ENCODE data around the gene HSPA2.

HSPA2 gene

GRCh38 chr14:64540208-64541202, at the start of gene HSPA2:
Gene HSPA2 (plus strand): TSS chr14:64540741. CDS start chr14:64540850, 109 bp downstream.
- DNase-seq, result peak; percentile 87

DNA sequence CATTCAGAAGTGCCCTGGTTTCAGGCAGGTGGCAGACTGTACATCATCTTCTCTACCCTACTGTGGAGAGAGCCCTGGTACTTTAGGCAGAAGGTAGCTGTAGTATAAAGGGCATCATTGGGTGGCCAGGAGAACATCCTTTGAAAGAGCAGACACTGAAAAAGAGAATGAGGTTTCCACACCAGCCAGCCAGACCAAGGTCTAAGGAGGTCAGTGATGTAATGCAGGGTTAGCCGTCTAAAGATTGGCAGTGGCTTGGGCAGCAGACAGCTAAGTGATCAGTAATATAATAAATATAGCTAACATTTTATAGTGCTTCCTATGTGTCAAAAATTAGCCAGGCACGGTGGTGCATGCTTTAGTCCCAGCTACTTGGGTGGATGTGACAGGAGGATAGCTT, 48.9 kb upstream of the HSPA2 start:
- DNase-seq, result no peak

DNA sequence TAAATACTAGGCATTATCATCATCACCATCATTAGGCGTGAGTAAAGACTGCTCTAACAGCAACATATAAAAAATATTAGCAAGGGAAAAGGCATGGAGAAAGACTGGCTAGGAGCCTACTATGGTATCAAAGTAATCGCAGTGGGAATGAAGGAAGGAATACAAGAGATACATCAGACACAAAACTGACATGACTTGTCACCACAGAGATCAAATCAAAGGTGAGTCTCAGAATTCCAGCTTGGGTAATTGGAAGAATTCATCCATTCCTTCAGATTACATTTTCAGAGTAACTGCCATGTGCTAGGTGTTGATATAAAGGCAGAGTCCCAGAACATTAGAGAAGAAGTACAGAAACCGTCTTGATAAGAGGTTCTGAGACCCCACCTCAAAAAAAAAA, 47.1 kb upstream of the HSPA2 start:
- no peak for DNase-seq

DNA sequence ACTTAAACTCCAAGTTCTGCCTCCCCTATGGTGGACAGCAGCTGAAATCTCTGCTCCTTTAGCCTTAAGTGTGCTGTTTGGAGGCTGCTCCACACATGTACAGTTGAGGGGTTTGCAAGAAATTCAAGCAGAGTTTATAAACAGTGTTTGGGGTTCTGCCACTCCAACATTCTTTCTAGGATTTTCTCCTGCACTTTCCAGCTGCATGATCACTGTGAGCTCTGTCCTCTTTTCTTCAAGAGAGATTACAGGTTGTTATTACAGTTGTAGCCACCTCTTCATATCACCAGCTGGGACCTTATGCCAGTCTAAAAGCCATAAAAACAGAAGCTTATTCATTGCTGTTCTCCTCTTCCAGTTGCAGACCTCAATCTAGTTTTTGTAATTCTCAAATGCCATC, 45.3 kb upstream of the HSPA2 start:
- DNase-seq, result no peak

DNA sequence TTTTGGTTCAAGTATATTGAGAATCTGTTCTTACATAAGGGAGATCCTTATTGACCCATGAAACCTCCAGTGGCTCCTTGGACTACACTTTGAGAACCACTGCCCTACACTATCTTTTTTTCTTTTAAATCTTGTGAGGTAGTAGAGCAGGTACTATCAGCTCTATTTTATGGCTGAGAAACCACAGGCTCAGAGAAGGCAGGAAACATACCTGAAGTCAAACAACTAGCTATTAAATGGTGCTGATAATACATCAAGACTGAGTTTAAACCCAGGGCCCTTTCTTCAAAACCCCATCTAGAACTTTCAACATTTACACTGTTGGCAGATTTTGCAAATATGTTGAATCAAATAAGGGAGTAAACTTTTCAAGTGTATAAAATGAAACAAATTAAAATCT, 43.8 kb upstream of the HSPA2 start:
- no peak for DNase-seq

- no peak for DNase-seq
These were observed 40.5 kb upstream of the HSPA2 start for GRCh38 chr14:64500088-64500487.

- no peak for DNase-seq
These were observed 39.0 kb upstream of the HSPA2 start for GRCh38 chr14:64501411-64502171.

GRCh38 chr14:64502456-64502855, 38.1 kb upstream of the HSPA2 start:
- DNase-seq, result no peak

DNA sequence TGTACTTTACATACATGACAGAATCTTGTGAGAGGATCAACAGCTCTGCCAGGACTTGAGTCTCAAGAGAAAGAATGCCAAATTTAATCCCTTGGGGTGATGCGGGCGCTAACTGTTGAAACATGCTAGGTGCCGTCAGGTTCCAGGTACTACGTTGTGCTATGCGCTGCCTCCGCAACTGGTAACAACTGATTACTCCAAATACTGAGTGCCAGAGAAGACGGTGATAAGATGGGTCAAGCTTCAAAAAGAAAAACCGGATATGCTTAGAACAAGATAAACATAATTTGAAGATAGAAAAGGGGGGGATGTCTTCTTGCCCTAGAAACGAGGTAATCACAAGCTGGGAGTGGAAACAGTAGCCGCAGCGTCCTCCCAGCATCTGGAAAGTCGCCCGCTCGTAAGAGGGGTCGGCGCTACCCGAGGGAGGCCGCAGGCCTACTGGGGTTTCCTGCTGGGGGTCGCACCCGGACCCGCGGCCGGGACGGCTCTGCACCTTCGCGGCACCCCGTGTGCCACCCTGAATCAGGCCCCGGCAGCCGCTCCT, 37.6 kb upstream of the HSPA2 start:
- peak; percentile 25 for DNase-seq

DNA sequence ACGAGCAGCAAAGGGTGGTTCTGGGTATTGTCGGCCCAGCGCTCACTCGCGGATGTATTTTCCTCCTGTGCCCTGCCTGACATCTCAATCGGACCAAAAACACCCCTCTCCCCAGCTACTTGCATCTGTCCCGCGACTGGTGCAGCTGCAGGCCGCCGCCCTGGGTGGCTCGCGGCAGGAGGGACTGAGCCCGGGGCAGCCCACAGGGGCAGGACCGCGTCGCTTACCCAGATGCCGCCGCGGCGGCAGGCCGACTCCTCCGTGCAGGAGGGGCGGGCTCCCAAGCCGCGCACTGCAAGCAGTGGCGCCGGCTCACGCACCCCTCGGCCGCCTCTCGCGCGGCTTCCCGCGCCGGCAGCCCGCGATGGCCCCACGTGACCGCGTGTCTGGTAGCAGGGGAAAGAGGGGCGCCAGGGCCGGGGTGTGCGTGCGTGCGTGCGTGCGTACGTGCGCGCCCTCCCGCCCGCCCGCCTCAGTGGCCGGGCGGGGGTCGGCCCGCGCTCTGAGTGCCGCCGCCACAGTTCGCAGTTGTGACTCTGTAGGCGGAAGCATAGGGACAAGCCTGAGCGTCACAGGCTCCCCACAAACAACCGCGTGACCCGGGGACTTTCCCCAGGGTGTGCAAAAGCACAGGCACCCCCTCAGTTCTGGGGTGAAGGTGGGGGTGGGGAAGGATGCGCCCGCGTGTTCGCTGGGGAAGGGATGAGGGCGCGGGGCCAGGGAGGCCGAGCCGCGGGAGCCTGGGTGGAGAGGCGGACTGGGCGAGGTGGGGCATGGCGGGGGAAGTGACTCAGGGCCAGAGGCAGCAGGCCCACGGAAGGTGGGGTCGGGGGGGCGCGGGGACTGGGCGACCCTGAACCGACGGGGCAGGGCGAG, 36.9 kb upstream of the HSPA2 start, which contains the start of gene ZBTB25:
Gene ZBTB25, minus strand, starts transcription at position 405 of the 876 bp plus-strand sequence. CDS start 13,305 bp downstream, outside the sequence.
- DNase-seq, result peak; percentile 92

DNA sequence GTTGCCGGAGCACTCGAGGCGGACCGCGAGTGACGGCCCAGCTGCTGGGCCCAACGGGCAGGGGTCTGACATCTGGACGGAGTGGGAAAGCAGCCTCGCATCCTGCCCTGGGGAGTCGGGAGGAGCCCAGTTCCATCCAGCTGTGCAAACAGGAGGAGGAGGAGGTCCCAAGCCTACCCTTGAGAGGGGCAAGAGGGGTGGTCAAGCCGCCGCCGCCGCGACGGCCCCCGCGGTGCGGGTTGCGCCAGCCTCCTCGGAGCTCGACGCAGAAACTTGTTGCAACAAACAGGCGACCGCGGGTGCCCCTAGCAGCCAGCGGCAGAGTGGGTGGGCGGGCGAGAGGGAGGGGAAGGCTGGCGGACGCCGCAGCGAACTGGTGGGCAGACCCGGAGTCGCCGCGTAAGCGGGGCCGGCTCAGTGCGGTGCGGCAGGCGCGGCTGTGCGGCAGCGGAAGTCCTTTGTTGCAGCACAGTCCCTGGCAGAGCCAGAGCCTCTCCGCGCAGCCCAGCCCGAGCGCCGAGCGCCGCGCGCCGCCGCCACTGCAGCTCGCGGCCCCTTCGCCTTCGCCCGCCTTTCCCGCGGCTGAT, 36.1 kb upstream of the HSPA2 start, which contains the start of gene ZBTB1:
Gene ZBTB1, plus strand, starts transcription at position 461 of the 587 bp plus-strand sequence. CDS start 16,735 bp downstream, outside the sequence.
- peak; percentile 76 for DNase-seq

DNA sequence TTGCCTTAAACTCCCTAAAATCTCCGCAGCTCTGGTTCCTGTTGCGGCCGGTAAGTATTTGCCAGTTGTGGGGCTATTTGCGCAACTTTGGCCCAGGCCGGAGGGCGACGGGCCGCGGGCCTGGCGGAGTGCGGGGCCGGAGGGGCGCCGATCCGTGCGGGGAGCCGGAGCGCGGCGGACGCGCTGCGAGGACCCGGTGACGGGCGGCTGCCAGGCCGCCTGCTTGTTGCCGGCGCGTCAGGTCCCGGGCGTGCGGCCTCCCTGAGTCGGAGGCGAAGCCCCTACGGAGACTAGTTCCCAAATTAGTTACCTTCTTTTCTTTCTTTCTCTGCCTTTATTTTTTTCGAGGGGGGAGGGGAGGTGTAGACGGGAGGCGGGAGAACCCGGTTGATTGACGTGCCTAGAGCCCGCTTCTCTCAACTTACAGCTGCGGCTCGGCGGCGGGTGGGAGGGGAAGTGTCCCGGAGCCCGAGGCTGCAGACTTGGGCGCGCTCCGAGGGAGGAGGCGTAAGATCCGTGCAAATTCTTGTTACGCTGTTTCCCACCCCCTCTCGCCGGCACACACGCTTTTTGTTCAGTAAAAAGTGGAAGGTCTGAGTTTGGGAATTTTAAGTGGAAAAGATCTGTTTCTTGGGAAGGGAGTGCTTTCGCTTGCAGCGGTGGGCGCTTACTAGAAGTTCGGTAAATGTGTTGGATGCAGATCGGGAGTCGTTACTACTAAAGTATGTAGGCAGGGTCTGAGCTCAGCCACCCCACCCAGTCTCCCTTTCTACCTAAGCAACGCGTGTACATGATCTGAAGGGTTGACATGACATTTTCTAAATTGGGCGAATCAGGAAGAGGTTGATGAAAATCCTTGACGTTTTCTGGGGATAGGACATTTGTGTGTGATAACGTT, 35.4 kb upstream of the HSPA2 start:
- peak; percentile 77 for DNase-seq

- DNase-seq, result no peak
These were observed 33.8 kb upstream of the HSPA2 start for GRCh38 chr14:64506721-64507120.

- DNase-seq, result peak; percentile 11
These were observed 33.0 kb upstream of the HSPA2 start for GRCh38 chr14:64507376-64508156.

- no peak for DNase-seq
These were observed 32.2 kb upstream of the HSPA2 start for GRCh38 chr14:64508215-64508776.

- no peak for DNase-seq
These were observed 31.5 kb upstream of the HSPA2 start for GRCh38 chr14:64509036-64509435.

GRCh38 chr14:64510825-64511671, 29.5 kb upstream of the HSPA2 start:
- peak; percentile 58 for DNase-seq

DNA sequence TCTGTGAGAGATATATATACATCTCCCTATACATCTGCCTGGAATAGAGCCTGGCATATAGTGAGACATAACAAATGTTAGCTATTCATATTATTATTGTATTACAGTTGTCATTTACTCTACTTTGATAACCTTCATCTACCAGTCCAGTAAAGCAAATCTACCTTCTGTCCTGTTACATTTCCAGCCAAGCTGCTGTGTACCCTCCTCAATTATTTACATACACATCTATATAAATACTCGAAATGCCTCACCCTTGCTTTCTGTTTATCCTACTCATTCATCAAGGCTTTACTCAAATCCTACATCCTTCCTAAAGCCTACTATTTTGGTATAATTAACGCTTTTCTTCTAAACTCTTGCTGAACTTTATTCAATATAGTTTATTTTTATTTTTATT, 27.3 kb upstream of the HSPA2 start:
- no peak for DNase-seq
